ENCODE data around the gene MSANTD1.

The MSANTD1 gene

GRCh38 chr4:3221996-3222395 lies 27.0 kb upstream of the MSANTD1 start:
- H3K9me3 ChIP-seq (ENCODE audit: low read length) = no peaks in the 10 kb centered on the region
- TF ChIP-seq CTCF (IDR thresholded peaks at IDR 0.05; ENCODE audit: low read length) = no peak
- TF ChIP-seq EZH2 (IDR thresholded peaks at IDR 0.05; ENCODE audit: borderline replicate concordance, low read length) = no peak
- no peaks in the 10 kb centered on the region for H3K27me3 ChIP-seq (ENCODE audit: insufficient read depth, low read length)
- H3F3A ChIP-seq (ENCODE audit: insufficient read depth, low read length) = no peaks in the 10 kb centered on the region
- H3K4me2 ChIP-seq (ENCODE audit: low read length) = no peak overlapping the region
- H3K4me3 ChIP-seq (ENCODE audit: low read depth, low read length, poor library complexity, severe bottlenecking) = no peak overlapping the region
- no peak overlapping the region for H3K27ac ChIP-seq (ENCODE audit: low read depth, low read length, poor library complexity, severe bottlenecking)
- no peaks in the 10 kb centered on the region for H3K79me2 ChIP-seq (ENCODE audit: insufficient read depth, low read length)
- H3K9me2 ChIP-seq (ENCODE audit: low read depth, low read length) = no peaks in the 10 kb centered on the region
- no peaks in the 10 kb centered on the region for H3K4me1 ChIP-seq (ENCODE audit: insufficient read depth, low read length, severe bottlenecking)
- no peak overlapping the region for H3K9ac ChIP-seq (ENCODE audit: low read length)
- H2AFZ ChIP-seq (ENCODE audit: low read length) = no peak overlapping the region
- H3K36me3 ChIP-seq (ENCODE audit: insufficient read depth, low read length) = peaks cover 13% of the 10 kb centered on the region
- H4K20me1 ChIP-seq (ENCODE audit: insufficient read depth, low read length) = no peaks in the 10 kb centered on the region

GRCh38 chr4:3223346-3223745 lies 25.6 kb upstream of the MSANTD1 start:
- Histone ChIP-seq H2AFZ (ENCODE audit: low read length) (no peak overlapping the region), H3K4me1 (ENCODE audit: insufficient read depth, low read length, severe bottlenecking) (no peaks in the 10 kb centered on the region), H3F3A (ENCODE audit: insufficient read depth, low read length) (no peaks in the 10 kb centered on the region), H3K27ac (ENCODE audit: low read depth, low read length, poor library complexity, severe bottlenecking) (no peak overlapping the region), H3K4me2 (ENCODE audit: low read length) (no peak overlapping the region), H3K27me3 (ENCODE audit: insufficient read depth, low read length) (no peaks in the 10 kb centered on the region), H3K9me2 (ENCODE audit: low read depth, low read length) (no peaks in the 10 kb centered on the region), H3K79me2 (ENCODE audit: insufficient read depth, low read length) (no peaks in the 10 kb centered on the region), H4K20me1 (ENCODE audit: insufficient read depth, low read length) (no peaks in the 10 kb centered on the region), H3K4me3 (ENCODE audit: low read depth, low read length, poor library complexity, severe bottlenecking) (no peak overlapping the region), H3K36me3 (ENCODE audit: insufficient read depth, low read length) (peaks cover 15% of the 10 kb centered on the region), H3K9me3 (ENCODE audit: low read length) (no peaks in the 10 kb centered on the region), H3K9ac (ENCODE audit: low read length) (no peak overlapping the region)
- TF ChIP-seq CTCF (IDR thresholded peaks at IDR 0.05; ENCODE audit: low read length) (no peak), EZH2 (IDR thresholded peaks at IDR 0.05; ENCODE audit: borderline replicate concordance, low read length) (no peak)

- Histone ChIP-seq H3K27me3 (ENCODE audit: insufficient read depth, low read length) (no peaks in the 10 kb centered on the region), H3K4me1 (ENCODE audit: insufficient read depth, low read length, severe bottlenecking) (no peaks in the 10 kb centered on the region), H4K20me1 (ENCODE audit: insufficient read depth, low read length) (no peaks in the 10 kb centered on the region), H3K9me3 (ENCODE audit: low read length) (no peaks in the 10 kb centered on the region), H3F3A (ENCODE audit: insufficient read depth, low read length) (no peaks in the 10 kb centered on the region), H3K4me3 (ENCODE audit: low read depth, low read length, poor library complexity, severe bottlenecking) (no peak overlapping the region), H3K9ac (ENCODE audit: low read length) (no peak overlapping the region), H3K9me2 (ENCODE audit: low read depth, low read length) (no peaks in the 10 kb centered on the region), H2AFZ (ENCODE audit: low read length) (no peak overlapping the region), H3K79me2 (ENCODE audit: insufficient read depth, low read length) (no peaks in the 10 kb centered on the region), H3K27ac (ENCODE audit: low read depth, low read length, poor library complexity, severe bottlenecking) (no peak overlapping the region), H3K4me2 (ENCODE audit: low read length) (no peak overlapping the region), H3K36me3 (ENCODE audit: insufficient read depth, low read length) (peaks cover 23% of the 10 kb centered on the region)
- TF ChIP-seq EZH2 (IDR thresholded peaks at IDR 0.05; ENCODE audit: borderline replicate concordance, low read length) (no peak), CTCF (IDR thresholded peaks at IDR 0.05; ENCODE audit: low read length) (no peak)
These were observed 24.8 kb upstream of the MSANTD1 start for GRCh38 chr4:3223956-3224748.
